ENCODE data around the gene PCDHA2.
"Not testable (repeated sequence)": the region's sequence is repeated elsewhere in the genome, so short reads cannot be mapped to it uniquely, and the experiment has no call there.

PCDHA2 gene

DNA sequence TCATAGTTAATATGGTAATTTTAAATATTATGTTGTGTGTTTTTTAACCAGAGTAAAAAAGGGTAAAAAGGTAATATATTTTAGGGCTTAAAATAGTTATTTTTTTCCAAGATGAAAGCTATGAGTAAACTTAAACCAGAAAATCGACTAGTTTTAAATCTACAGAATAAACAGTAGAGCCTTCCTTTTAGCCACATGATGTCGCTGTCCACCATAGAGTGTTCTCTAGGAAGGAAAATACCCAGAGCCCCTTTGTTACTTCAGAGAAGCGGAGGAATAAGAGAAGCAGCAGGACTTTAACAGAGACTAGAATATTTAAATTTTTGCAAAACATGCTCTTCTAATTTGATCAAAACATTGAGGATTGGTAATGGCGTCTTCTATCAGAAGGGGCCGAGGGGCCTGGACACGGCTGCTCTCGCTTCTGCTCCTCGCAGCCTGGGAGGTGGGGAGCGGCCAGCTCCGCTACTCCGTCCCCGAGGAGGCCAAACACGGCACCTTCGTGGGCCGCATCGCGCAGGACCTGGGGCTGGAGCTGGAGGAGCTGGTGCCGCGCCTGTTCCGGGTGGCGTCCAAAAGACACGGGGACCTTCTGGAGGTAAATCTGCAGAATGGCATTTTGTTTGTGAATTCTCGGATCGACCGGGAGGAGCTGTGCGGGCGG is at the start of gene PCDHA2:
Gene PCDHA2 (plus strand): TSS at position 258 of the 664 bp plus-strand sequence.
- no peak for DNase-seq (ENCODE audit: low read depth in 1 of 2, low spot score in 1 of 2)

GRCh38 chr5:140753561-140753960 is 41.1 kb upstream of the PCDHA2 start:
- DNase-seq (ENCODE audit: low read depth in 1 of 2, low spot score in 1 of 2), result no peak

GRCh38 chr5:140764177-140764973 is 30.3 kb upstream of the PCDHA2 start:
- no peak for DNase-seq (ENCODE audit: low read depth in 1 of 2, low spot score in 1 of 2)

GRCh38 chr5:140767444-140767843 is 27.2 kb upstream of the PCDHA2 start:
- no peak for DNase-seq (ENCODE audit: low read depth in 1 of 2, low spot score in 1 of 2)

DNA sequence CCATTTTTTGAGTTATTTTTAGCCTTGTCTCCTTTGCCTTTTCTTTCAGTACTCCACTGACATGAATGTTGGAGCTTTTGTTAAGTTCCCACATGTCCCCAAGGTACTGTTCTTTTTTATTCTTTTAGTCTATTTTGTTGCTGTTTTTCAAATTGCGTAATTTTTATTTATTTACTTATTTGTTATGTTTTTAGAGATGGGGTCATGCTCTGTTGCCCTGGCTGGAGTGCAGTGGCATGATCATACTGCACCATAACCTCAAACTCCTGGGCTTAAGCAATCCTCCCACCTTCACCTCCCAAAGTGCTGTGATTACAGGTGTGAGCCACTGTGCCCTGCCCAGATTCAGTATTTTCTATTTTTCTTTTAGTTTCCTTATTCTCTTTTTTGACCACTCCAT is 14.1 kb upstream of the PCDHA2 start:
- no peak for DNase-seq (ENCODE audit: low read depth in 1 of 2, low spot score in 1 of 2)

- DNase-seq (ENCODE audit: low read depth in 1 of 2, low spot score in 1 of 2), result no peak
Measured at GRCh38 chr5:140785905-140786686, 8.6 kb upstream of the PCDHA2 start, which contains the start of gene PCDHA1. PCDHA1 (plus strand) TSS chr5:140786140.

- not testable (repeated sequence) for DNase-seq (ENCODE audit: low read depth in 1 of 2, low spot score in 1 of 2)
Measured at GRCh38 chr5:140787422-140787821, 7.2 kb upstream of the PCDHA2 start.

DNA sequence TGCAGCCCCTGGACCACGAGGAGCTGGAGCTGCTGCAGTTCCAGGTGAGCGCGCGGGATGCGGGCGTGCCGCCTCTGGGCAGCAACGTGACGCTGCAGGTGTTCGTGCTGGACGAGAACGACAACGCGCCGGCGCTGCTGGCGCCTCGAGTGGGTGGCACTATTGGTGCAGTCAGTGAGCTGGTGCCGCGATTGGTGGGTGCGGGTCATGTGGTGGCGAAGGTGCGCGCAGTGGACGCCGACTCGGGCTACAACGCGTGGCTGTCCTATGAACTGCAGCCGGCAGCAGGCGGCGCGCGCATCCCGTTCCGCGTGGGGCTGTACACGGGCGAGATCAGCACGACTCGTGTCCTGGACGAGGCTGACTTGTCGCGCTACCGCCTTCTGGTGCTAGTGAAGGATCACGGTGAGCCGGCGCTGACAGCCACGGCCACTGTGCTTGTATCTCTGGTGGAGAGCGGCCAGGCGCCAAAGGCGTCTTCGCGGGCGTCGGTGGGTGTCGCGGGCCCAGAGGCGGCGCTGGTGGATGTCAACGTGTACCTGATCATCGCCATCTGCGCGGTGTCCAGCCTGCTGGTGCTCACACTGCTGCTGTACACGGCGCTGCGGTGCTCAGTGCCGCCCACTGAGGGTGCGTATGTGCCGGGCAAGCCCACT is 6.7 kb upstream of the PCDHA2 start:
- not testable (repeated sequence) for DNase-seq (ENCODE audit: low read depth in 1 of 2, low spot score in 1 of 2)

DNA sequence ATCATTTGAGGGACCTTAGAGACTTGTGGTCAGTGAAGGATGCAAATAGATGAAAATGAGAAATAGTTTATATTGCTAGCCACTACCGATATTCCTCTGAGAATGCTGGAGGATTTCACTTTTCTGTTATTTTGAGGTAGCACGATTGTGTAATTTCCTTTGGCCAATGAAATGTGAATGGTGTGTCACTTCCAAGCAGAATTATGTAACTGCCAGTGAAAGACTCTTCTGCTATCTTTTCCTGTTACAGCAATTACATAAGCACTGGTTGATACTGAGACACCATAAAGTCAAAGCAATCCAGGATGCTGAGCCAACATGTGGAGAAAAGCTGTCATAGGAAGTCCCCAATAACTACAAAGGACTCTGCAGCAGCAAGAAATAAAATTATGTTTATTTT is 3.6 kb upstream of the PCDHA2 start:
- DNase-seq (ENCODE audit: low read depth in 1 of 2, low spot score in 1 of 2), result no peak

DNA sequence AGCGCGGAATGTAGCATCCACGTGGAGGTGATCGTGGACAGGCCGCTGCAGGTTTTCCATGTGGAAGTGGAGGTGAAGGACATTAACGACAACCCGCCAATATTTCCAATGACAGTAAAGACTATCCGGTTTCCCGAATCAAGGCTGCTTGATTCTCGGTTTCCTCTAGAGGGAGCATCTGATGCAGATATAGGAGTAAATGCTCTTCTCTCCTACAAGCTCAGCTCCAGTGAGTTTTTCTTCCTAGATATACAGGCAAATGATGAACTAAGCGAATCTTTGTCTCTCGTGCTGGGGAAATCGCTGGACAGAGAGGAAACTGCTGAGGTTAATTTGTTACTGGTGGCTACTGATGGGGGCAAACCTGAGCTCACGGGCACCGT is 598 bp downstream of the PCDHA2 start:
- no peak for DNase-seq (ENCODE audit: low read depth in 1 of 2, low spot score in 1 of 2)

- not testable (repeated sequence) for DNase-seq (ENCODE audit: low read depth in 1 of 2, low spot score in 1 of 2)
Measured at GRCh38 chr5:140796072-140796717, 1.5 kb downstream of the PCDHA2 start.

DNA sequence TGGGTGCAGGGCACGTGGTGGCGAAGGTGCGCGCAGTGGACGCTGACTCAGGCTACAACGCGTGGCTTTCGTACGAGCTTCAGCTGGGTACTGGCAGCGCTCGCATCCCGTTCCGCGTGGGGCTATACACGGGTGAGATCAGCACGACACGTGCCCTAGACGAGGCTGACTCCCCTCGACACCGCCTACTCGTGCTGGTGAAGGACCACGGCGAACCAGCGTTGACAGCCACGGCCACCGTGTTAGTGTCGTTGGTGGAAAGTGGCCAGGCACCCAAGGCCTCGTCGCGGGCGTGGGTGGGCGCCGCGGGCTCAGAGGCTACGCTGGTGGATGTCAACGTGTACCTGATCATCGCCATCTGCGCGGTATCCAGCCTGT is 2.1 kb downstream of the PCDHA2 start:
- no peak for DNase-seq (ENCODE audit: low read depth in 1 of 2, low spot score in 1 of 2)

DNA sequence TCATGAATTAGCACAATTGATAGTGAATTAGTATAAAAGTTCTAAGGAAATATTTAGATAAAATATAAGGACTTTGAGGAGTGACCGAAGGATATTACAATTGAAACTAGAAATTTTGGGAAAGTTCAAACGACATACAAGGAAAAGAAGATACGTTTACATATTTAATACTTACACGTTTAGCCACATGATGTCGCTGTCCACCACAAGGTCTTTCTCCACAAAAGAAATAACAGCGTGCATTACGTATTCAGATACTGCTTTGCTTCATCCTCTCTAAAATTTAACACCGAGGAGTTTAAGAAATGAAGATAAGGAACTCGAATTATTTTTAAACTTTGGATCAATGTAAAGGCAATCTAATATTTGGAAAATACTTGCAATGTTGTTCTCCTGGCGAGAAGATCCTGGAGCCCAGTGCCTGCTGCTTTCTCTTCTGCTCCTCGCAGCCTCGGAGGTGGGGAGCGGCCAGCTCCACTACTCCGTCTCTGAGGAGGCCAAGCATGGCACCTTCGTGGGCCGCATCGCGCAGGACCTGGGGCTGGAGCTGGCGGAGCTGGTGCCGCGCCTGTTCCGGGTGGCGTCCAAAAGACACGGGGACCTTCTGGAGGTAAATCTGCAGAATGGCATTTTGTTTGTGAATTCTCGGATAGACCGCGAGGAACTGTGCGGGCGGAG is 6.3 kb downstream of the PCDHA2 start, which contains the start of gene PCDHA3:
Gene PCDHA3 (plus strand): TSS at position 242 of the 678 bp plus-strand sequence.
- DNase-seq (ENCODE audit: low read depth in 1 of 2, low spot score in 1 of 2), result no peak

DNA sequence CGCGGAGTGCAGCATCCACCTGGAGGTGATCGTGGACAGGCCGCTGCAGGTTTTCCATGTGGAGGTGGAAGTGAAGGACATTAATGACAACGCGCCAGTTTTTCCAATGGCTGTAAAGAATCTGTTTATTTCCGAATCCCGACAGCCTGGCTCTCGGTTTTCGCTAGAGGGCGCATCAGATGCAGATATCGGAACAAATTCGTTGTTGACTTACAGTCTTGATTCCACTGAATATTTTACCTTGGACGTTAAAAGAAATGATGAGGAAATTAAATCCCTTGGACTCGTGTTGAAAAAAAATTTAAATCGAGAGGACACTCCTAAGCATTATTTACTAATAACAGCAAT is 6.8 kb downstream of the PCDHA2 start:
- no peak for DNase-seq (ENCODE audit: low read depth in 1 of 2, low spot score in 1 of 2)

DNA sequence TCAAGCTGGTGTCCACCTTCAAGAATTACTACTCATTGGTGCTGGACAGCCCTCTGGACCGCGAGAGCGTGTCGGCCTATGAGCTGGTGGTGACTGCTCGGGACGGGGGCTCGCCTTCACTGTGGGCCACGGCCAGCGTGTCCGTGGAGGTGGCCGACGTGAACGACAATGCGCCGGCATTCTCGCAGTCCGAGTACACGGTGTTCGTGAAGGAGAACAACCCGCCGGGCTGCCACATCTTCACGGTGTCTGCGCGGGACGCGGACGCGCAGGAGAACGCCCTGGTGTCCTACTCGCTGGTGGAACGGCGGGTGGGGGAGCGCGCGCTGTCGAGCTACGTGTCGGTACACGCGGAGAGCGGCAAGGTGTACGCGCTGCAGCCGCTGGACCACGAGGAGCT is 7.7 kb downstream of the PCDHA2 start:
- not testable (repeated sequence) for DNase-seq (ENCODE audit: low read depth in 1 of 2, low spot score in 1 of 2)

DNA sequence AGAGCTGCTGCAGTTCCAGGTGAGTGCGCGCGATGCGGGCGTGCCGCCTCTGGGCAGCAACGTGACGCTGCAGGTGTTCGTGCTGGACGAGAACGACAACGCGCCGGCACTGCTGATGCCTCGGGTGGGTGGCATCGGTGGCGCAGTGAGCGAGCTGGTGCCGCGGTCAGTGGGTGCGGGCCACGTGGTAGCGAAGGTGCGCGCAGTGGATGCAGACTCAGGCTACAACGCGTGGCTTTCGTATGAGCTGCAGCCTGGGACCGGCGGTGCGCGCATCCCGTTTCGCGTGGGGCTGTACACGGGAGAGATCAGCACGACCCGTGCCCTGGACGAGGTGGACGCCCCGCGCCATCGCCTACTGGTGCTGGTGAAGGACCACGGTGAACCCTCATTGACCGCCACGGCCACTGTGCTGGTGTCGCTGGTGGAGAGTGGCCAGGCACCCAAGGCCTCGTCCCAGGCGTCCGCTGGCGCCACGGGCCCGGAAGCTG is 8.2 kb downstream of the PCDHA2 start:
- DNase-seq (ENCODE audit: low read depth in 1 of 2, low spot score in 1 of 2), result no peak

GRCh38 chr5:140806834-140807775 is 12.5 kb downstream of the PCDHA2 start, which contains the start of gene PCDHA4:
PCDHA4 (plus strand) TSS chr5:140807068.
- no peak for DNase-seq (ENCODE audit: low read depth in 1 of 2, low spot score in 1 of 2)

GRCh38 chr5:140808241-140808888 is 13.7 kb downstream of the PCDHA2 start:
- not testable (repeated sequence) for DNase-seq (ENCODE audit: low read depth in 1 of 2, low spot score in 1 of 2)

All from stimulated activated CD4-positive, alpha-beta T cell treated with anti-CD3 and anti-CD28 coated beads, Interleukin-15, amount 100 ng/mL, for 1 hour (primary cell).